ENCODE results near the gene PTBP3.
"Not testable (repeated sequence)": the region's sequence is repeated elsewhere in the genome, so short reads cannot be mapped to it uniquely, and the experiment has no call there.

PTBP3 gene

DNA sequence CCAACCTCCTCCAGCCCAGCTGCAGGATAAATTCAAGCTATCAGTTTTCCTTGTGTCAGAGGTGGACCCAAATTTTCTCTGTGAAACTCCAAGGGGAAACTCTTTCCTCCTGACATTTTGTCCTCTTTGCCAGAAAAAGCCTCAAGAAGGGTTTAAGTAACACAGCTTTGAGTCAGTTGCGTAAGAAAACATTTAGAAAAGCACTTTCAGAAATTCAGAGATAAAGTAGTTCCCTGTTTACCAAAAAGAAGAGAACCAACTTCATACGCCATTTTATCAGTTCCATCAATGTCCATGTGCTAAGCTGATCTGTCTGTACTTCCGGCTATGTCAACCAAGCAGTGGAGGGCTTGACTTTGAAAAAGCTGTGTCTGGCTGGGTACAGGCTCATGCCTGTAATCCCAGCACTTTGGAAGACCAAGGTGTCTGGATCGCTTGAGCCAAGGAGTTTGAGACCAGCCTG lies 138.4 kb downstream of the PTBP3 start:
- no peak for DNase-seq

DNA sequence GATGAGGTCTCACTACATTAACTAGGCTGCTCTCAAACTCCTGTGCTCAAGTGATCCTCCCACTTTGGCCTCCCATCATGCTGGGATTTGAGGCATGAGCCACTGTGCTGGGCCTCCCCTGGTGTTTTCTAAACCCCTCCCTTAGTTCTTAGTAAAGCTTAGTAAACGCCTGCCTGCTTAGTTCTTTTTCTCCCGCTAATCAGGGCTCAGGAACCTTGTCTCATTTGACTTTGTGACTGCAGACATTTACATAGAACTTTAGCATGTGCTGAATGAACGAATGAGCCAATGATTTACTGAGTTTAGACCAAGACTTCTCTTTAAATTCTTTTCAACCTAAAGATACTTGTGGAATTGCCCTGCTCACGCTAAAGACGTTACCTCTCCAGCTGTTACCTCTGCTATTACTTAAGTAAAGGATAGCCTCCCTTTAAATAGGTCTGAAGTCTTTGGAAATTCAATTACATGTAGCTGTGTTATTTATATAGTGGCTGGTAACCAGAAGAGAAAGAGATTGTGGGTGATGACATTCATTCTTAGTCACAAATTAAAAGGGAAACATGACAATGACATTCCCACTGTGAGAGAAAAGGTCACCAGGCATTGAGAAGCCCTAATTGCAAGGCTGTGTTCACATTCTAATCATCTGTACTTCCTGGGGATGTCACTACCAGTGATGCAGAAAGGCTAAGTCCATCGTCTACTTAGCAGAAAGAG lies 139.7 kb downstream of the PTBP3 start:
- no peak for DNase-seq

DNA sequence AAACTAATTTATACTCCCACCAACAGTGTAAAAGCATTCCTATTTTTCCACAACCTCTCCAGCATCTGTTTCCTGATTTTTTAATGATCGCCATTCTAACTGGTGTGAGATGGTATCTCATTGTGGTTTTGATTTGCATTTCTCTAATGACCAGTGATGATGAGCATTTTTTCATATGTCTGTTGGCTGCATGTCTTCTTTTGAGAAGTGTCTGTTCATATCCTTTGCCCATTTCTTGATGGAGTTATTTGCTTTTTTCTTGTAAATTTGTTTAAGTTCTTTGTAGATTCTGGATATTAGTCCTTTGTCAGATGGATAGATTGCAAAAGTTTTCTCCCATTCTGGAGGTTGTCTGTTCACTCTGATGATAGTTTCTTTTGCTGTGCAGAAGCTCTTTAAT lies 143.1 kb downstream of the PTBP3 start:
- not testable (repeated sequence) for DNase-seq

DNA sequence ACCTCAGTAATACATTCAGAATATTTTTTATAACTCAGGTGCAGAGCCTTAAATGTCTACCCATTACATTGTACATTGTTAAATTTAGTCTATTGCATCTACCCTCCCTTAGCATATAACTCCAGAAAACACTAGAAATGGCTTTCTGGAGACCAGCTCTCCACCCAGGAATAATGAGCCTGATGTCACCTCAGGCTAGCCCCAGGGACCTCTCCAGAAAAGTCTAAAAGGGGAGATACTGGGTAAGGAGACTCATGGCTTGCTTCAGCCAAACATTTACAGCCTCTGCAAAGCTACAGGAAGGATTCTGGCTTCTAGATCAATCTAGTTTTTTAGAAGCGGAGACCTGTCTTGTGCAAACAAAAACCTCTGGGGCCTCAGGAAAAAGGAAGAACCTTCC lies 144.5 kb downstream of the PTBP3 start:
- DNase-seq: no peak

DNA sequence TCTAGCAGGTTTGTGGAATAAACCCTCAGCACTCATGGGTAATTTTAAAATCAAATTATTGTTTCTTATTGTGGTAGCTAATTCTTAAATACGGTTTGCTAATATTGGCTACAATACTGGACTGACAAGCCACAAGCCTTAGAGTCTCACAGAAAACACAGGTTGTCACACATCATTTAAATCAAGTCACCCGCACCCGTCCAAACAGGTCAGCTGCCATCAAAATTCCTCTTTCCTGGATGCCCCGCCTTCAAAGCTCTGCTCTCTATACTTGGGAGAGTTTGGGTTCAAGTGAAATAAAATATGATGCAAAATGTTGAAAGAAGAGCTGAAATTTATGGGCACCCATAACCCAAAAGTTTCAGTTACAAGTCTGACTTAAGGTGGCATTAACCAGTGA lies 146.0 kb downstream of the PTBP3 start:
- no peak for DNase-seq

DNA sequence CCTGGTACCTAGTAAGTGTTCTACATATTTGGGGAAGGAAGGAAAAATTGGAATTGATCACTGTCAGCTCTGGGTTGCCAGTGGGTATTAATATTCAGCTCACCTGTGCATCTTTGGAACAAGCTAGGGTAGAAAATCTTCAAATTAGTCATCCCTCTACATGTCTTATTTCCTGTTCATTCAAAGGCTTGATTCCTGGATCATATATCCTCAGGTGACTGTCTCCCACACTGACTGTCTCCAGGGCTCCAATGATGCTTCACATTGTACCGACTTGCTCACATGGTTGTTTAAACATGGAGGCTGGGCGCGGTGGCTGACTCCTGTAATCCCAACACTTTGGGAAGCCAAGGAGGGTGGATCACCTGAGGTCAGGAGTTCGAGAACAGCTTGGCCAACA lies 146.7 kb downstream of the PTBP3 start:
- no peak for DNase-seq

DNA sequence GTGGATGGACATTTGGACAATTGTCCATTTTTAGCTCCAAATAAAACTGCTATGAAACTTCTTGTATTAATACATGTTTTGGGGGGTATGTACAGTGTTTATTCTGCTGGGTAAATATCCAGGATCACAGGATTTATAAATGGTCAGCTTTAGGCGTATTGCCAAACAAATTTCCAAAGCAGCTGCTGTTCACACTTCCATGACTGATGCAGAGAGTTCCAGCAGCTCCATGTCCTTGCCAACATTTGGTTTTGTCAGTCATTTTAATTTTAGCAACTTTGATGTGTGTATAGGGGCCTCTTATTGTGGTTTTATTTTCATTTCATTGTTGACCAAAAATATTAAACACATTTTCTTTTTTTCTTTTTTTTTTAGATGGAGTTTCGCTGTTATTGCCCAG lies 148.5 kb downstream of the PTBP3 start:
- DNase-seq: no peak

DNA sequence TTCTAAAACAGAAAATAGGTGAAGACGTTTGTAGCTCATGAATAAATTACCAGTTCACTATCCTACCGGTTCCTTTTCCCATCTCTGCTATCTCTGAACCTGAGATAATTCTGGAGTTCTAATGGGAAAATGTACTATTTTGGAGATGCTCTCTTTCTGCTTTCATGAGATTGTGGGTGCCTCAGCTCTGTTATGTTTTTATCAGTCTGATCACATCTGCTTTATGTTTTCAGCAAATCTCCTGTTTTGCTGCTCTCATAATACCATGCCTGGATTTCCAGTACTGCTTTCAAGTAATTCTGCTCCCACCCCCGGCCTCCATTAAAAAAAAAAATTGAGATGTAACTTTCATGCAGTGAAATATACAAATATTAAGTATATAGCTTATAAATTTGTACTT lies 149.2 kb downstream of the PTBP3 start:
- no peak for DNase-seq

DNA sequence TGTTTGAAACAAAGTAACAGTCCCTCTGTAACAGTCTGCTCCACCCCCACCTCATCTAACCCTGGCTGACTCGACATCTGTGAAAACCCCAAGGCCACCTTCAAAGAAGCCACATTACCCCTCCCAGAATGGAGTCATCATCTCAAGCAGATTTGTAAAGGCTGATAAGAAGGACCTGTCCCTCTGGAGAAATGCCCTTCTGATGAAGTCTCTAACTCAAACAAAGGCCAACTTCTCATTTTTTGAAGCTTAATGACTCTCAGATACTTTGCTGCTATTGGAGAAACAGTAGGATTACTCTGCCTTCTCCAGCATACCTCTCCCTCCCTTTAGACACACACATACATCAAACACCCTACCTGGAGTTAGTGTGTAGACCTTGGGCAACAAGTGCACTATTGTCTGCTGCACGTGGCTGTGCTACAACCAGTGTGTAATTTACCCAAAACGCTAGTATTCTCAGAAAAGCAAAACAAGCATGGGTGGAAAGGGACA lies 153.0 kb downstream of the PTBP3 start:
- peak; percentile 39 for DNase-seq

DNA sequence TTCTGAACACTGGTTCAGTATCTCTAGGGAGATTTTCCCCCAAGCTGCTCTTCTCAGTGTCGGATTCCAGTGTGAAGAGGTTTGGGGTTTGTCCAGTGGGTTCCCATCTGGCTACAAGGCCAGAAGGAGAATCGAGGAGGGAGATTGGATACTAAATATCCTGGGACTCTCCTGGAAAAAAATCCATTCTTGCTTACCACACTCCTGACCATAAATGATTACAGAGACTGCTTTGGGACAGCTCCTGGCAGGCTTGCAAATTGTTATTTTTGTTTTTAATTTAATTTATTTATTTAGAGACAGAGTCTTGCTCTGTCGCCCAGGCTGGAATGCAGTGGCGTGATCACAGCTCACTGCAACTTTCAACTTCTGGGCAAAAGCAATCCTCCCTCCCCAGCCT lies 153.6 kb downstream of the PTBP3 start:
- DNase-seq: no peak

DNA sequence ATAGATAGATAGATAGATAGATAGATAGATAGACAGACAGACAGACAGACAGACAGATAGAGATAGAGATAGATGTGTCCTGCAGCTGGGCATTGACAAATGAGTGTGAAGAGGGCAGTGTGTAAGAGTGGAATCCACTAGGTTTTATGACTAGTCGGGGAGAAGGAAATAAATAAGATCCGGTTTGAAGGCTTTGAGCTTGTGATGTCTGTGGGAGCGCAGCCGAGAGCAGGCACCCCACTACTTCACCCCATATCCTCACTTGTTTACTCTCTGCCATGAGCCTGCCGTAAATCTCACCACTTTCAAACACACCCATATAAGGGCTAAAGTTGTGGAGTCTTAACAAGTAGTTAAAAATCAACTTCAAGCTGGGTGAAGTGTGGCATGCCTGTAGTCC lies 156.9 kb downstream of the PTBP3 start:
- DNase-seq: peak; percentile 32

DNA sequence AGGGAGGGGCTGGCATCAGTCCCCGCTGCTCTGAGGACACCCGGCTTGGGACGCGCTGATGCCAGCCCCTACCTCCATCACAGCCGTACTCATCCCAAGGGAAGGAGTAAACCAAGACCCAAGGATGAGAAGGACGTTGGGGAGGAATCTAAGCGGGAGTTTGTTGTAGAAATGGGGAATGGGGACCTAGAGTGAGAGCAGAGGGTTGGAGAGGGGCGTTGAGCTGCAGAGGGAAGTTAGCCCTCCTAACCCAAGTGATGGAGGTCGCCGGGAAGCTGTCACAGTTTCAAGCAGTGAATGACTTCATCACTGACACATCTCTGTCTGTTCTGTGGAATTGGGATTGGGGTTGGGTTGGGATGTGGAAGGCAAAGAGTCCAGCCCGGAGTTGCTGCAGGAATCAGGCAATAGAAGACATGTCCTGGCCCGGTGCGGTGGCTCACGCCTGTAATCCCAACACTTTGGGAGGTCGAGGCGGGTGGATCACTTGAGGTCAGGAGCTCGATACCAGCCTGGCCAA lies 157.6 kb downstream of the PTBP3 start:
- no peak for DNase-seq

DNA sequence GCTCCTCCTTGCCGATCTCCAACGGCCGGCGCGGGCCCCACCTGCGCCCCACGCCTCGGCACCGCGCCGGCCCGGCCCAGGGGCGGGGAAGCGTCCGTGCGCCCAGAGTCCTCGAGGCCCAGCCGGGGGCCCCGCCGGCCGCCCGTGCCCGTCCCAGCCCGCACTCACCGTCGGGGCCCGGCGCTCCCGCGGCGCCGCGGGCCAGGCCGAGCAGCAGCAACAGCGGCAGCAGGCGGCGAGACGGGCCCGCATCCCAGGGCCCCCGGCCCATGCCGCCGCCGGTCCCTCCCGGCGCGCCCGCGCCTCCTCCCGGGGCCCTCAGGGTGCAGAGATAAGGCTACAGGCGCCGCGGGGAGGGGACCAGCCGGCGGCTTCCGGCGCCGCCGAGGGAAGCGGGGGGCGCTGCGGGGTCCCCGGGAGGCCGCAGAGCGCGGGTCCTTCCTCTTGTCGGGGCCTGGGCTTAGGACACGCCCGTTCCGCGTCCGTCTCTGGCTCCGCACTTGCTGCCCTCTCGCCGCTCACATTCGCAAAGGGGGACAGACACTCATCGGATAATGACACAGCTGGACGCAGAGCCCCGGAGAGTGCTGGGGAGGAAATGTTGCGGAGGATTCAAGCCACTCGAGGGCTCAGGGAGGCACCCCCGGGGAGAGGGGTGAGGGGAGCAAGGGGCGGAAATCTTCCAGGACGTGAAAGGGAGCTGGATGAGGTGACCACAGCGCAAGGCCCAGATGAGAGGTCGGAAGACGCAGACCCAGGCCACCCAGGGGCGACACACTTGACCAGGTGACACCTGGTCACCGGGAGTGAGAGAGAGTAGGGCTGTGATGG lies 158.2 kb downstream of the PTBP3 start, which contains the start of gene SUSD1:
Gene SUSD1, minus strand, starts transcription at position 333 of the 831 bp plus-strand sequence. Its CDS starts 62 bp downstream, at position 271.
- DNase-seq: peak; percentile 53

DNA sequence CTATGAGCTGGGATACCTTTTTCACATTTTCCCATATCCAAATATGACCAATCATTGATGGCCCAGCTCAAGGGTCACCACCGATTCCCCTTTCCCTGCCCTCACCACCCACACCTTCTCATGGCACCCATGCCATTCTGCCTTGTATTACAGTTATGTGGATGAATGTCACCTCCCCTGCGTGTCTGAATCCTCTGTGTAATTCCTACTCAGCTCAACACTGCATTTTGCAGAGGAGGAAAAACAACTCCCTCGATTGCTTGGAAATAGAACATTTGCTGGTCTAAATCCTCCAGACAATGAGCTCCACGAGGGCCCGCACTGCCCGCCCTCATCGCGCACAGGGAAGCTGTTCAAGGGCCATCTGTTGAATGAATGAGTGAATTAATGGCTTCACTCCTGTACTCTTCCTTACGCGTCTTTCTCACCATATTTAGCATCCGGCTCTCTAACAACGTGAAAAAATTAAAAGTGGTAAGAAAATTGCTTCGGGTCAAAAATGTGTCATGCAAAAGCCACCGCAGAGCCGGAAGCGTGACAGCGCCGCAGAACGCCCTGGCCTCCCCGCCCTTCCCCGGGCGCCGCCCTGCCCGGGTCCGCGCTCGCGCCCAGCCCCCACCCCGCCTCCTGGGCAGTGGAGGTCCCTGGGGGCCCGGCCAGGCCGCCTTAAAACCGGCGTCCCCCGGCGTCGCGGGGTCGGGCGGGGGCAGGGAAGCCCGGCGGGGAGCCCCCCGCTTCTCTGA lies 159.0 kb downstream of the PTBP3 start:
- peak; percentile 84 for DNase-seq

DNA sequence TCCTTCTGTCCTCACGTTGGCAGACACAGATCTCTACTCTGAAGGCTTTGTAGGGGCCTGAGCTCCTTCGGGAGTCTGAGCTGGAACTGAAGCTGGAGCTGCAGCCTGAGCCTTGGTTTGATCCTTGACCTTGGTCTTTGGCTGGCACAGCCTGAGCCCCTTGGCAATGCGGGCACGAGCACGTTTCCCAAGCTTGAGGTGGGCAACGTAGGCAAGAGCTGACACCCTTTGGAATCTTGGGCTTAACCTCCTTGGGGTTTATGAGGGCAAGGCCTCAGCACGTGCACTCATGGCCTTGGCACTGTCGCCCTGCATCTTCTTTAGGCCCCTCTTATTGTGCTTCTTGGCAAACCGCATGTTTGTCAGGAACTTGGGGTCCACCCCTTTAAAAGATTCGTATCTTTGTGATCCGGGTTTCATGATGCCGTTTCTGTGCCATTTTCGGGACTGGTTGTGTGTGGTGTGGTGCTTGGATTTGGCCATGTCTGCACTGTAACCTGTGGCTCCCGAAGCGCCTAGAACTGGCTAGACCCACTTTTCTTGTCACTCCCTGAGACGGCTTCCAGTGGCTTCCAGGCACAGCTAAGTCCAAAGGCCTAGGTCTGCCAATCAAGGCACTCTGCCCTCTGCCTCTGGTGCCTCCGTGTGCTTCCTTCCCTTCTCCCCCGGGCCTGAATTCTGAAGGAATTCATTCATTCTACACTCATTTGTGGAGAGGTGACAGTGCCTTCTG lies 159.8 kb downstream of the PTBP3 start:
- no peak for DNase-seq

DNA sequence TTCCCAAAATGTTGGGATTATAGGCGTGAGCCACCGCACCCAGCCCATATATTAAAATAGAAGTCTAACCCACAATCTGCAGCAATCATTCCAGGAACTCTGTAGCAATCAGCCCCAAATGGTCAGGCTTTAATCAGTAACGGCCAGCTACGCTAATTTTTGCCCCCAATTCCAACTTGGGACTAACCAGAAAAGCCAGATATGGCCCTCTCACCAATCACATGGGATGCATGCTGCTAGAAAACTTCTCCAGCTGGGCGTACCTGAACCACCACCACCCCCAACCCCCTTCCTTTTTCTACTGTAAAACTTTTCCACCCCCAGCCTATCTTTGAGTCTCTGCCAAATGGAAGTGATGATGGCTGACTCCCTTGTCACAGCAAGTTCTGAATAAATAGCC lies 162.5 kb downstream of the PTBP3 start:
- DNase-seq: no peak

DNA sequence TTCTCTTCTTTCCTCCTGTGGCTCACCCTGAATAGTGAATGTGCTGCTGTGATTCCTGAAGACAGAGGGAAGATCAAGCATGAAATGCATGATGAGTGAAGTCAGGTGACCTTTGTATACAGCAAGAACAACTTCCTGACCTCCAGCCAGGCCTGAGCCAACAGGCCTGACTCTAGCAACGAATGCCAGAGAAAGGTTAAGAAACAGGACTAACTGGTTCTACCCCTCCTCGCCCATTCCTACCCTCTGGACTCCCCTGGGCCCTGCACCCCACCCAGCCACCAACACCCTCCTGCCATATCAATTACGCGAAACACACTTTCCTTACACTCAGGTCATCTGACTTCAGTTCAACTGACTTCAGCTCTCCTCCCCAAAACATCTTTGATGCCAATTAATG lies 163.2 kb downstream of the PTBP3 start:
- no peak for DNase-seq

DNA sequence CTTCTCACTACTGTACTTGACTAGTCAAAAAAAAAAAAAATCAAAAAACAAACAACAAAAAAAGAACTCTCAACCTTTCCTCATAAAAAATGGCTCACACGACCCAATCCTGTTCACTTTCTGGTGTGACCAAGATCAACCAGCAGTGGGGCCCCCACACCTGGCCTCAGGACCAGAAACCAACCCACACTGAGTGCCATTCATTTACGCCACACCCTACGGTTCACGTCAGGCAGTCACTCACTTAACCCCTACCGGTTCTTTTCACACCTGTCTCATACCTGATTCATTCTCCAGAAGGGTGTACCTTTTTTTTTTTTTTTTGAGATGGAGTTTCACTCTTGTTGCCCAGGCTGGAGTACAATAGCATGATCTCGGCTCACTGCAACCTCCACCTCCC lies 164.1 kb downstream of the PTBP3 start:
- DNase-seq: no peak

DNA sequence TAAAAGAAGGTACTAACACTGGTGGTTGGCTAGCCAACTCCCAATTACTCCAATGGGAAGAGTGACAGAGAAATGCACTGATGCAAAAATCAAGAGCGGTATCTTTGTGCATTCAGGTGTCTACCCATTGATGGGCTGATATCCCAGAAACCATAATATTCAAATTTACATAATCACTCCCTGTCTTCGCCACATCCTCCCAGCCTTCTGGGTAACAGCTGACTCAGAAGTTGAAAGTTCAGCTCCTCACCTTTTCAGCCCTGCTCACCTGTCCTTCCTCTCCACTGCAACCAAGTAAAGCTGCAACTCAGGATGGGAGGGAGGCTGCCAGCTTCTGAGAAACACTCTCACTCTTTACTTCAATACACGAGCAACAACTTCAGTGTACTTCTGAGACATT lies 165.2 kb downstream of the PTBP3 start:
- DNase-seq: no peak
